ENCODE data around the gene CUL4B.
"Not testable (repeated sequence)": the region's sequence is repeated elsewhere in the genome, so short reads cannot be mapped to it uniquely, and the experiment has no call there.

The CUL4B gene

DNA sequence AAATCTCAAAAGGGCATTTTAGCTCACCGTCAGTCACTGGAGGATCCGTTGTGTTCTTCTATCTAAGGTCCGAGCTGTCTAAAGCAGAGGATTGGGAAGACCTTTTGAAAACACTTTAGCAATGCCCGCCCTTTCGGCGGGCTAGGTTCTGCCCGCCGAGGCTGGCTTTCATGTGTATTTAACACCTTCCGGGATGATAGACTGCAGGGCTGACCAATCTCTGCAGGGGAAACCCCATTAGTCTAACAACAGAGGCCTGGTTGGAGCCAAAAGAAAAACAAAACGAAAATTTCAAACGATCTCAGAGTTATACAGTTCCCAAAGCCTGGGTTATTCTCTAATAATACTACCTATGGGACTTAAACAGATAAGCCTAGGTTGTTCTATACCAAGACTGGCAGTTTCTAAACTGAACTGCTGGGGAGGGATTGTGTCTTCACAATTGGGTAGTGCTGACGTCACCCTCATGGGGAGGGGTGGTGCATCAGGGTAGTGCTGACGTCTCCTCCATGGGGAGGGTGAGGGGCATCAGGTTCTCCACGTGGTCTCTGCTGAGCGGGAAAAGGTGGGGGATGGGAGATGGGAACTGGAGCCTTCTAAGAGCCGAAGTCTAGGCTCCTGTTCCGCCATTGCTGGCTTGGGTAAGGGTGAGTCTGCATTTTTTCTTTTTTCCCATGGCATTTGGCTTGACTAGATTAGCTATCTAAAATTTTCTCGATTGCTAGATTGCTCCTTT lies 14.8 kb upstream of the CUL4B start:
- Histone ChIP-seq H3K79me2 (ENCODE audit: low read length) (no peaks in the 10 kb centered on the region), H3K9me3 (ENCODE audit: insufficient read depth, low read length) (no peaks in the 10 kb centered on the region), H3K9ac (ENCODE audit: low read length) (no peak overlapping the region), H4K20me1 (ENCODE audit: insufficient read depth, low read length) (no peaks in the 10 kb centered on the region), H3K36me3 (replicated peaks; ENCODE audit: low read depth, low read length) (no peaks in the 10 kb centered on the region), H3K4me1 (ENCODE audit: low read length) (no peaks in the 10 kb centered on the region), H3K4me2 (ENCODE audit: low read length) (no peak overlapping the region), H3K4me3 (ENCODE audit: low read length) (no peak overlapping the region), H3K27me3 (ENCODE audit: low read depth, low read length) (no peaks in the 10 kb centered on the region), H3K27ac (ENCODE audit: low read length) (no peak overlapping the region), H2AFZ (ENCODE audit: low read depth, low read length) (no peak overlapping the region)
- TF ChIP-seq, protein P1, sequence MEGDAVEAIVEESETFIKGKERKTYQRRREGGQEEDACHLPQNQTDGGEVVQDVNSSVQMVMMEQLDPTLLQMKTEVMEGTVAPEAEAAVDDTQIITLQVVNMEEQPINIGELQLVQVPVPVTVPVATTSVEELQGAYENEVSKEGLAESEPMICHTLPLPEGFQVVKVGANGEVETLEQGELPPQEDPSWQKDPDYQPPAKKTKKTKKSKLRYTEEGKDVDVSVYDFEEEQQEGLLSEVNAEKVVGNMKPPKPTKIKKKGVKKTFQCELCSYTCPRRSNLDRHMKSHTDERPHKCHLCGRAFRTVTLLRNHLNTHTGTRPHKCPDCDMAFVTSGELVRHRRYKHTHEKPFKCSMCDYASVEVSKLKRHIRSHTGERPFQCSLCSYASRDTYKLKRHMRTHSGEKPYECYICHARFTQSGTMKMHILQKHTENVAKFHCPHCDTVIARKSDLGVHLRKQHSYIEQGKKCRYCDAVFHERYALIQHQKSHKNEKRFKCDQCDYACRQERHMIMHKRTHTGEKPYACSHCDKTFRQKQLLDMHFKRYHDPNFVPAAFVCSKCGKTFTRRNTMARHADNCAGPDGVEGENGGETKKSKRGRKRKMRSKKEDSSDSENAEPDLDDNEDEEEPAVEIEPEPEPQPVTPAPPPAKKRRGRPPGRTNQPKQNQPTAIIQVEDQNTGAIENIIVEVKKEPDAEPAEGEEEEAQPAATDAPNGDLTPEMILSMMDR (IDR thresholded peaks at IDR 0.05; ENCODE audit: low read depth, low read length) = no peak
- no peak for TF ChIP-seq EZH2phosphoT487 (IDR thresholded peaks at IDR 0.05; ENCODE audit: low read depth)

DNA sequence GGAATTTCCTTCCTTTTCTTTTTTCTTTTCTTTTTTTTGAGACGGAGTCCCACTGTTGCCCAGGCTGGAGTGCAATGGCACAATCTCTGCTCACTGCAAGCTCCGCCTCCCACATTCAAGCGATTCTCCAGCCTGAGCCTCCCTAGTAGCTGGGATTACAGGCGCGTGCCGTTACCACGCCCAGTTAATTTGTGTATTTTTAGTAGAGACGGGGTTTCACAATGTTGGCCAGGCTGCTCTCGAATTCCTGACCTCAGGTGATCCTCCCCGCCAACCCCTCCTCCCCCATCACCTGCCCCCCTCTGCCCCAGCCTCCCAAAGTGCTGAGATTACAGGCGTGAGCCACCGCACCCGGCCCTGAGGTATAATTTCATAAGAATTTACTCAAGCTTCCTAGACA lies 13.0 kb upstream of the CUL4B start:
- H3K9me3 ChIP-seq (ENCODE audit: insufficient read depth, low read length); H3K4me3 ChIP-seq (ENCODE audit: low read length); H2AFZ ChIP-seq (ENCODE audit: low read depth, low read length); H3K79me2 ChIP-seq (ENCODE audit: low read length); H3K9ac ChIP-seq (ENCODE audit: low read length); H3K4me1 ChIP-seq (ENCODE audit: low read length); H3K4me2 ChIP-seq (ENCODE audit: low read length); H3K36me3 ChIP-seq (replicated peaks; ENCODE audit: low read depth, low read length); H3K27me3 ChIP-seq (ENCODE audit: low read depth, low read length); H4K20me1 ChIP-seq (ENCODE audit: insufficient read depth, low read length); H3K27ac ChIP-seq (ENCODE audit: low read length): not testable (repeated sequence)

DNA sequence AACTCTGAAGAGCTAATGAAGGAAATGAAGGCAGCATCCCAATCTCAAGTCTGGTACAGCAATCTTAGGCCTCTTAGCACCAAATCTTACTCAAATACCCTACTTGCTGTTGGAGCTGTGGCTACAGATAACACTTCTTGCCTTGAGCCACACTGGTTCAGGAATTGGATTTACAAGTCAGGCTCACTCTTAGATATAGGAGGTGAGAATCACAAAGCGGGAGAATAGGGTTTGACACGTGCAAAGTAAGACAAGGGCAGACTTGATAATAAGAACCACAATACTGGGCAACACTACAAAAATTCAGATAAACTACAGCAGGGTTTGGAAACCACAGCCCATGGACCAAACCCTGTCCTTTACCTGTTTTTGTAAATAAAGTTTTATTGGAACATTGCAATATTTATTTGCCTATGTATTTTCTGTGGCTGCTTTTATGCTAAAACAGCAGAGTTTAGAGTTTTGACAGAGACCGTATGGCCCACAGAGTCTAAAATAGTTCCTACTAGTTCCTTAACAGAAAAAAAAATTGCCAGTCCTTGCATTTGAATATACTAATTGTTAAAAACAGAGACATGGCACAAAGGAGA lies 9.3 kb upstream of the CUL4B start:
- Histone ChIP-seq H3K9me3 (ENCODE audit: insufficient read depth, low read length) (no peaks in the 10 kb centered on the region), H3K27me3 (ENCODE audit: low read depth, low read length) (no peaks in the 10 kb centered on the region), H3K36me3 (replicated peaks; ENCODE audit: low read depth, low read length) (no peaks in the 10 kb centered on the region), H2AFZ (ENCODE audit: low read depth, low read length) (no peak overlapping the region), H3K4me2 (ENCODE audit: low read length) (no peak overlapping the region), H3K4me1 (ENCODE audit: low read length) (peaks cover under 1% of the 10 kb centered on the region), H4K20me1 (ENCODE audit: insufficient read depth, low read length) (no peaks in the 10 kb centered on the region), H3K4me3 (ENCODE audit: low read length) (no peak overlapping the region), H3K27ac (ENCODE audit: low read length) (no peak overlapping the region), H3K9ac (ENCODE audit: low read length) (no peak overlapping the region), H3K79me2 (ENCODE audit: low read length) (no peaks in the 10 kb centered on the region)
- TF ChIP-seq, protein P1 (IDR thresholded peaks at IDR 0.05; ENCODE audit: low read depth, low read length) = no peak
- TF ChIP-seq EZH2phosphoT487 (IDR thresholded peaks at IDR 0.05; ENCODE audit: low read depth) = no peak

DNA sequence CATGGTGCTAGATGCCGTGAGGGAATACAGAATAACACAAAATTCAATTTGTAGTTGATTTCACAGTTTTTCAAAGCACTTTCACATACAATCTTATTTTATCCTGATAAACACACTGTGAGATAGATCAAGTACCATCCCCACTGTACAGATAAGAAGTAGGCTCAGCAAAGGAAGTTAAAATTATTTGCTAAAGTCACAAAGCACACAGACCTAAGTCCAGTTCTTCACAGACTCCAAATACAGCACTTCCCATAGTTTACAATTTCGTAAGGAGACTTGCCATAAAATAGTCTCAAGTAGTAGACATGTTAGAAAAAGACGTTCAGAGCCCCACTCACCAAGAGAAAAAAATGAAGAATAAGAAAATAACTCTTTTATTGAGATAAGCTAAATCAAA lies 7.8 kb upstream of the CUL4B start:
- H3K27me3 ChIP-seq (ENCODE audit: low read depth, low read length) = no peaks in the 10 kb centered on the region
- no peaks in the 10 kb centered on the region for H3K9me3 ChIP-seq (ENCODE audit: insufficient read depth, low read length)
- H3K79me2 ChIP-seq (ENCODE audit: low read length) = no peaks in the 10 kb centered on the region
- H3K9ac ChIP-seq (ENCODE audit: low read length) = no peak overlapping the region
- TF ChIP-seq, protein P1 (IDR thresholded peaks at IDR 0.05; ENCODE audit: low read depth, low read length) = no peak
- TF ChIP-seq EZH2phosphoT487 (IDR thresholded peaks at IDR 0.05; ENCODE audit: low read depth) = no peak
- no peaks in the 10 kb centered on the region for H4K20me1 ChIP-seq (ENCODE audit: insufficient read depth, low read length)
- H2AFZ ChIP-seq (ENCODE audit: low read depth, low read length) = no peak overlapping the region
- no peak overlapping the region for H3K4me3 ChIP-seq (ENCODE audit: low read length)
- H3K4me2 ChIP-seq (ENCODE audit: low read length) = no peak overlapping the region
- no peaks in the 10 kb centered on the region for H3K36me3 ChIP-seq (replicated peaks; ENCODE audit: low read depth, low read length)
- peaks cover 5% of the 10 kb centered on the region for H3K4me1 ChIP-seq (ENCODE audit: low read length)
- no peak overlapping the region for H3K27ac ChIP-seq (ENCODE audit: low read length)

All from OCI-LY3 (cell line).